ENCODE measurements around the gene PAM. TPM values are rescaled to one million over a fixed set of nuclear protein-coding genes. Genes with fewer than 3 reads are reported as not detected.
A peak's percentile ranks its signal among the peaks of the same experiment; 100 is the strongest.
"Not testable (repeated sequence)": the region's sequence is repeated elsewhere in the genome, so short reads cannot be mapped to it uniquely, and the experiment has no call there.

PAM gene
- total RNA-seq, 1 experiment from 2014 or later = 1.2 TPM

- no peak for DNase-seq (ENCODE audit: low spot score)
- in situ Hi-C loops (cut with HindIII; ENCODE audit: low sequenced_read_pairs) = no loop called here
Measured at GRCh38 chr5:102958481-102959011, 203.4 kb downstream of the PAM start.

GRCh38 chr5:102959055-102959454 lies 203.9 kb downstream of the PAM start:
- no peak for DNase-seq (ENCODE audit: low spot score)
- in situ Hi-C loops (cut with HindIII; ENCODE audit: low sequenced_read_pairs) = no loop called here

DNA sequence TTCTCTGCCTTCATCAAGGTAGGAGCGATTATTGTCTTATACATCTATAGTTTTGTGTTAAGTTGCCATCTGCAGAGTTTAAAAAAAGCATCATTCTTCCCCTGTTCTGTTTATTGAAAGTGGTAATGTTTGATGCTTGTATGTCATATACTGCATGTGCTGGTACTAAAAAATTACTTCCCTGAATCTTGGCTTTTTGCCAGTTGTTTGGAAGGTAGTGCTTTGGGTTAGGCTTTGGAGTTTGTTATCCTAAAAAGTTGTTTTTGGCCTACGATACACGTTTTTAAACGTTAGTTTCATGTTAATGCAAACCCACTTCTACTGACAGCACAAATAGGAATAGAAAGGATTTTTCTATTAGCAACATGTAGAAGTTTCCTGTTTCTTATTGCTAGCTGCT lies 206.6 kb downstream of the PAM start:
- DNase-seq (ENCODE audit: low spot score) = no peak
- in situ Hi-C loops (cut with HindIII; ENCODE audit: low sequenced_read_pairs) = no loop called here

- DNase-seq (ENCODE audit: low spot score) = no peak
- in situ Hi-C loops (cut with HindIII; ENCODE audit: low sequenced_read_pairs) = no loop called here
Measured at GRCh38 chr5:102965653-102966052, 210.5 kb downstream of the PAM start.

- in situ Hi-C loops (cut with HindIII; ENCODE audit: low sequenced_read_pairs) = no loop called here
- no peak for DNase-seq (ENCODE audit: low spot score)
Measured at GRCh38 chr5:102969641-102970040, 214.5 kb downstream of the PAM start.

DNA sequence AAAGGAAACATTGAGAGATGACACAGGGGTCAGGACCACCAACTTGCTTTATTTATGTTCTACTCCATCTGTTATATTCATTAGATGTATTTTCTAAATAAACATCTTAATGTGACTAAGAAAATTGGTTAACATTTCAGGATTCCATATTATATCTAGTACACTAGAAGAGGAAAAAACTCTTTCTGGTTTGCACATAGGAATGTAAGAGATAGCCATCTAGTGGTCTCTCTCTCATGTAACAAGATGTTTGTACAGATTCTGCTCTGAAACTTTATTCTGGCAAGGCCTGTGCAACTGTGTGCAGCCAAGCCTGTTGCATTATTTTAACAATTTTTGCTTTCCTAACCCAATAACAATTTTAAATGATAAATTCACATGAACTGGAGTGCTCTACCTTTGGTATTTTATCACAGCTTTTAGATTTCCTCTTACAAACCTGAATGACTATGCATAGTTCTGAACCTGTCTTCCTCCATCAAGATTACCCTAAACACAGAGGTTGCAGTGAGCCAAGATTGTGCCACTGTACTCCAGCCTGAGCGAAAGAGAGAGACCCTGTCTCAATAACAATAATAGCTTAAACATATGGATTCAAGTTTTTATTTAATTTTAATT lies 216.7 kb downstream of the PAM start:
- in situ Hi-C loops (cut with HindIII; ENCODE audit: low sequenced_read_pairs) = no loop called here
- peak; percentile 65 for DNase-seq (ENCODE audit: low spot score)

DNA sequence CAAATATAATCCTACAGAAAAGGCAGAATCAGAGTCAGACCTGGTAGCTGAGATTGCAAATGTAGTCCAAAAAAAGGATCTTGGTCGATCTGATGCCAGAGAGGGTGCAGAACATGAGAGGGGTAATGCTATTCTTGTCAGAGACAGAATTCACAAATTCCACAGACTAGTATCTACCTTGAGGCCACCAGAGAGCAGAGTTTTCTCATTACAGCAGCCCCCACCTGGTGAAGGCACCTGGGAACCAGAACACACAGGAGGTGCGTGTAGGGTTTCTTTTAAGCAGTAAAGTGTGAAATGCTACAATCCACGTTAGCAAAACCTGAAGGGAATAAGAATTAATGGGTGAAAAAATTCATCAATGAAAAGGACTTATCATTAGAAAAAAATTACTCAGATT lies 219.1 kb downstream of the PAM start:
- peak; percentile 19 for DNase-seq (ENCODE audit: low spot score)
- in situ Hi-C loops (cut with HindIII; ENCODE audit: low sequenced_read_pairs) = no loop called here

- in situ Hi-C loops (cut with HindIII; ENCODE audit: low sequenced_read_pairs) = no loop called here
Measured at GRCh38 chr5:102975045-102975444, 219.9 kb downstream of the PAM start.

GRCh38 chr5:102975457-102976182 lies 220.5 kb downstream of the PAM start:
- in situ Hi-C loops (cut with HindIII; ENCODE audit: low sequenced_read_pairs) = no loop called here
- no peak for DNase-seq (ENCODE audit: low spot score)

More at GRCh38 chr5:102975045-102975444, 219.9 kb downstream of the PAM start:
- DNase-seq (ENCODE audit: low spot score) = peak; percentile 25

GRCh38 chr5:102981957-102982635 lies 227.0 kb downstream of the PAM start:
- no peak for DNase-seq (ENCODE audit: low spot score)
- in situ Hi-C loops (cut with HindIII; ENCODE audit: low sequenced_read_pairs) = no loop called here

- DNase-seq (ENCODE audit: low spot score) = no peak
- in situ Hi-C loops (cut with HindIII; ENCODE audit: low sequenced_read_pairs) = no loop called here
Measured at GRCh38 chr5:102986074-102986473, 231.0 kb downstream of the PAM start.

- no peak for DNase-seq (ENCODE audit: low spot score)
- in situ Hi-C loops (cut with HindIII; ENCODE audit: low sequenced_read_pairs) = no loop called here
Measured at GRCh38 chr5:102988459-102988858, 233.4 kb downstream of the PAM start.

- no peak for DNase-seq (ENCODE audit: low spot score)
- in situ Hi-C loops (cut with HindIII; ENCODE audit: low sequenced_read_pairs) = no loop called here
Measured at GRCh38 chr5:102991802-102992201, 236.7 kb downstream of the PAM start.

DNA sequence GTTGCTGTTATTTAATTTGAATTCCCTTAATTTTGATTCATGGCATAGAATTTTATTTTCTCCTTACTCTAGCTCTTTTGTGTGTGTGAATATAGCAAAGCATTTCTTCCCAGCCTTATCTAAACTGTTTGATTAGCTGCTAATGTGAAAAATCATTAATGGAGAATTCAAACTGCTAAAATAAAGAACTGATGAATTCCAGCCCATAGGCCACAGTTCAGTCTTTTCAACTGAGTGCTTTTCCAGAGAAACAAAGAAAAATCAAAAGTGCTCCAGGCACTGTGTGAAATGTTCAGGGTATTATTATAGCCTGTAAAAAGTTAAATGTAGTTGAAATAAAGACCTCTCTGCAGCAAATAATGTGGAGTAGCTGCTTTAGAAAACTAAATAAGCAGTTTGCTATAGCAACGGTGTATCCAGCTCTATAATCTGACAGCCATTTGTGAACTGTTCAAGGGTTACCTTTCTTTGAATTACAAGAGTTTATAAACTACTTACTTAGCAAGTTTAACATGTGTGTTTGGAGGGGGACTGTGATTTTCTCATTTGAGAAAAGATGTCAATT lies 241.0 kb downstream of the PAM start:
- DNase-seq (ENCODE audit: low spot score) = no peak
- in situ Hi-C loops (cut with HindIII; ENCODE audit: low sequenced_read_pairs) = no loop called here

GRCh38 chr5:102998224-102998623 lies 243.1 kb downstream of the PAM start:
- in situ Hi-C loops (cut with HindIII; ENCODE audit: low sequenced_read_pairs) = no loop called here
- DNase-seq (ENCODE audit: low spot score) = no peak

- no peak for DNase-seq (ENCODE audit: low spot score)
- in situ Hi-C loops (cut with HindIII; ENCODE audit: low sequenced_read_pairs) = no loop called here
Measured at GRCh38 chr5:102999191-102999590, 244.1 kb downstream of the PAM start.

DNA sequence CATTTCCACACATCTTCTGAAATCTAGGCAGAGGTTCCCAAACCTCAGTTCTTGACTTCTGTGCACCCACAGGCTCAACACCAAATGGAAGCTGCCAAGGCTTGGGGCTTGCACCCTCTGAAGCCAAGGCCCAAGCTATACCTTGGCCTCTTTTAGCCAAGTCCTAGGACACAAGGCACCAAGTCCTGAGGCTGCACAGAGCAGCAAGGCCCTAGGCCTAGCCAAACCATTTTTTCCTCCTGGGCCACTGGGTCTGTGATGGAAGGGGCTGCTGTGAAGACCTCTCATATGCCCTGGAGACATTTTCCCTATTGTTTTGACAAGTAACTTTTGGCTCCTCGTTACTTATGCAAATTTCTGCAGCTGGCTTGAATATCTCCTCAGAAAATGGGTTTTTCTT lies 244.5 kb downstream of the PAM start:
- DNase-seq (ENCODE audit: low spot score); in situ Hi-C loops (cut with HindIII; ENCODE audit: low sequenced_read_pairs): not testable (repeated sequence)

- in situ Hi-C loops (cut with HindIII; ENCODE audit: low sequenced_read_pairs) = no loop called here
- no peak for DNase-seq (ENCODE audit: low spot score)
Measured at GRCh38 chr5:103000089-103000488, 245.0 kb downstream of the PAM start.

DNA sequence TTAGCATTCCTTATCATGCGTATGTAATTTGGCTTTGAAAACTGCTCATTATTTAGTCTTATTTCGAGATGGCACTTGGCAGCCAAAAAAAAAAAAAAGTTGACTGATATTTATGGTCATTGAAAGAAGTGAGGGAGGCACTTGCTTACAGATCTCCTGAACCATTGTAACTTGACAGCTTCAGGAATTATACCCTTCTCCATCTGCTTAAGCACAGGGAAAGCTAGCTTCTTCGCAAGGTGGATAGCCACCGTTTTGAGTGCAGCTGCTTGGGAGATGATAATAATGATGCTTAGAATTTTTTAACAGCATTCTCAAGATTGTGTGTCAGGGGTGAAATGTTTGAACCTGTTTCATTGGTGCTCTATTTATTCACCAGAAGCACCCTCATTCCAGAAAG lies 248.8 kb downstream of the PAM start:
- in situ Hi-C loops (cut with HindIII; ENCODE audit: low sequenced_read_pairs) = no loop called here
- DNase-seq (ENCODE audit: low spot score) = no peak

DNA sequence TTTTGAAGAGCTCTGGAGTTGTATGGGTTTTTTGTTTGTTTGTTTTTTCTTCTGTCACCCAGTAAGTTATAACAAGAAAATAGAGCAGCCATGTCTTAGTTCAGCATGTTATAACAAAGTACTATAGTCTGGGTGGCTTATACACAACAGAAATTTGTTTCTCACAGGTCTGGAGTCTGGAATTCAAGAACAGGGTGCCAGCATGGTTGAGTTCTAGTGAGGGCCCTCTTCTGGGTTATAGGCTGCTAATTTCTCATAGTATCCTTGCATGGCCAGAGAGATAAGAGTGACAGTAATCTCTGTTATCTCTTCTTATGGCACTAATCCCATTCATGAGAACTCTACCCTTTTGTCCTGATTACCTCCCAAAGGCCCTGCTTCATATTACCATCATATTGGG lies 250.2 kb downstream of the PAM start:
- in situ Hi-C loops (cut with HindIII; ENCODE audit: low sequenced_read_pairs) = no loop called here
- DNase-seq (ENCODE audit: low spot score) = no peak
